VCaP (cell line): Measurements from ENCODE around the gene SELENOO.

Source experiments
- H3K27ac ChIP-seq: fragments of 450-650 bp; 2 replicates; pipeline ENCODE4 v1.5.1; 2017
- CTCF ChIP-seq: fragments of 450-650 bp; conservative IDR thresholded peaks from 2 replicates; pipeline ENCODE4 v1.5.1; 2017; ENCODE audit warnings: mild to moderate bottlenecking, moderate library complexity

The SELENOO gene

GRCh38 chr22:50225200-50225969 is 24.6 kb downstream of the SELENOO start:
- H3K27ac ChIP-seq = no peak overlapping the region
- no peak for TF ChIP-seq CTCF

GRCh38 chr22:50226063-50226874 is 25.5 kb downstream of the SELENOO start:
- no peak overlapping the region for H3K27ac ChIP-seq
- TF ChIP-seq CTCF = no peak

DNA sequence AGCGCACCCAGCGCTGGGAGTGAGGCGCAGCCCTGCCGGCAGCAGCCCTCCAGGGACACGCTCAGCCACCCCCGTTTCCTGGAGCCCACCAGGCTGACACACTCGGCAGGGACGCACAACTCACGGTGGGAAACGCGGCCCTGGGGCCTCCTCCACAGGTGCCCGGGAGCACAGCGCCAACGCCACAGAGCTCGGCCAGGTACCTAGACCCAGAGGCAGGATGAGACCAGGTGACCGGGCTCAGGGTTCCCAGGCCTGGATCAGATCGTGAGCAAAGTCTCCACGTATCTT is 26.0 kb downstream of the SELENOO start:
- no peak overlapping the region for H3K27ac ChIP-seq
- no peak for TF ChIP-seq CTCF

DNA sequence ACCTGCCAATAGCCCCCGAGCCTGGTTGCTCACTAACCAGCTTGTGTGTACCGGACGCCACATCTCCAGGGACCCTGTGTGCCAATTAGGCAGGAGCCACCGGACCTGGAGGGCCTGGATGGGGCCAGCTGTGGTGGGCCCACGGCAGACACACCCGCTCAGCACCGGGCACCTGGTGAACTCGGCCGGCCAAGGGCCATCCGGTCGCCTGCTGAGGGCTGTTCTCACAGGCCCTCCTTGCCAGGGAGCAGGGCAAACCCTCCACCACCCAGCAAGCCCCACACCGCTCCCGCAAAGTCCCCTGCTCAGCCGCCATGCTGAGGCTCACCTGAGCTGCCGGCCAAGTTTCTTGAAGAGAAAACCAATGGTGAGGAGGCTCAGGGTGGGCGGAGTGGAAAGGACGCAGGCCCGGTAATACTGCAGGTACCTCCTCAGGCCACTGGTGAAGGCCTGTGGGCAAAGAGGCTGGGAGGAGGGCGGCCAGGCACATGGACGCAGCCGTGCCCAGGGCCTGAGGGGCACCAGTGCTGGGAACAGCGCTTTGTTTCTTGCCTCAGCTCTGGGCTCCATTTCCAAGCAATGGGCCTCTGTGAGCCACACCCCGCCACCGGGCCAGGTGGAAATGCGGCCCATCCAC is 26.9 kb downstream of the SELENOO start:
- H3K27ac ChIP-seq = no peak overlapping the region
- no peak for TF ChIP-seq CTCF

- H3K27ac ChIP-seq = no peak overlapping the region
Observed at GRCh38 chr22:50228366-50228765, 27.6 kb downstream of the SELENOO start.

DNA sequence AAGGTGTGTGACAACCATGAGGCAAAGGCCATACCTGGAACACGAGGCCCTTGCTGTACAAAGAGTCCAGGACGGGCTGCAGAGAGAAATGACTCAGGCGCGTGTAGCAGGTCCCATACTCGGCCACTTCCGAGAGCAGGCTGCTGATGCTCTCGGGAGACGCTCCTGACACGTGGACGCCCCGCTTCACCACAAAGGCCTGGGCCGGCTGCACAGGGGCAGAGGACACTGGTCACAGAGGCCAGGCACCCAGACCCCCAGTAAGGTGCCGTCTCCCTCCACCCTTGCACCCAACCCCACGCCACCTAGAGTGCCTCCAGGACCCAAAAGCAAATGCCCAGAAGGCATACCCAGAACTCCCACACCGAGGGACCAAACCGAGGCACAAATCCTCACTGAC is 28.6 kb downstream of the SELENOO start:
- TF ChIP-seq CTCF = no peak
- no peak overlapping the region for H3K27ac ChIP-seq

More at GRCh38 chr22:50228366-50228765, 27.6 kb downstream of the SELENOO start:
- no peak for TF ChIP-seq CTCF

DNA sequence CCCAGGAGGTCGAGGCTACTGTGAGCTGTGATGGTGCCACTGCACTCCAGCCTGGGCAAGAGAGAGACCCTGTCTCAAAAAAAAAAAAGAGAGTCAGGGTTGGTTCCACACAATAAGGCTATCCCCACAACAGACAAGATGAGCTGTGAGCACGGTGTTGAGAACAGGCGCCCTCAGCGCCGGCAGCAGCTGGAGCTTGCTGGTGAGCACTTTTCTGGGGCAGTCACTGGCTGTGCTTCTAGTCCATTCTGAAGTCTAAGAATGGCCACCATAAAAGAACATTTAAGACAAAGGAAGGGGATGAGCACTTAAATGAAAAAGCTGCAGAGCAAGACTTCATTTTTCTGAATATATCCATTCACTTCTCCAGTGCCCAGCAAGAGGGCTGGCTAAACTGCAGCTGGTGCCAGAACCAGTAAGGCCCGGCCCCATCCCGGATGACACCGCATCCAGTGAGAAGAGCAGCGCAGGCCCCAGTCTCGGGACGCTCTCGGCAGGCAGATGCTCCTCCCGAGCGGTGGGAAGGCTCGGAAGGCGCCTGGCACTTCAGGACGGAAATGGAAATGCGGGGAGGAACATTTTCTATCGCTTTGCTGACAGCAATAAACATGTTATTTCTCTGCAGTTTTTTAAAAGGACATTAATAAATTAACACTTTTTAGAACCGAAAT is 31.8 kb downstream of the SELENOO start:
- H3K27ac ChIP-seq = no peak overlapping the region
- TF ChIP-seq CTCF = no peak
